WTC11 (cell line): ENCODE results near the gene NPAT. TPM values are rescaled to one million over a fixed set of nuclear protein-coding genes. Genes with fewer than 3 reads are reported as not detected.

Source experiments
- ATAC-seq: fragments of 200-7000 bp; cut with Tn5 transposase; 2 replicates; pipeline ENCODE4 v1.10.0; 2021; ENCODE audit warnings: mild to moderate bottlenecking, moderate library complexity
- CTCF ChIA-PET: fragments of 300-600 bp; sonication (Branson Sonifier 250); formaldehyde crosslinking; loops from one replicate; lab custom pipeline; 2021; ENCODE audit warnings: antibody characterized with exemption; lab: Charles Lee
- POLR2A ChIA-PET: fragments of 350-600 bp; sonication (Branson Sonifier 250); formaldehyde crosslinking; loops from one replicate; lab custom pipeline; 2021; ENCODE audit warnings: antibody characterized with exemption; lab: Charles Lee
- DNase-seq: peaks from one replicate; pipeline ENCODE4 v3.0.0; 2021; ENCODE audit warnings: low spot score
- H3K27ac Mint-ChIP-seq: 2 replicates; pipeline ENCODE4 v1.8.0; 2021; ENCODE audit warnings: mixed read lengths
- H3K27me3 Mint-ChIP-seq: 2 replicates; pipeline ENCODE4 v1.8.0; 2021; ENCODE audit warnings: low read depth, mild to moderate bottlenecking, moderate library complexity, mixed read lengths
- H3K36me3 Mint-ChIP-seq: 2 replicates; pipeline ENCODE4 v1.8.0; 2021; ENCODE audit warnings: mixed read lengths
- H3K4me1 Mint-ChIP-seq: 2 replicates; pipeline ENCODE4 v1.8.0; 2022; ENCODE audit warnings: mixed read lengths
- H3K4me3 Mint-ChIP-seq: 2 replicates; pipeline ENCODE4 v1.8.0; 2021; ENCODE audit warnings: mild to moderate bottlenecking, moderate library complexity, mixed read lengths
- H3K9me3 Mint-ChIP-seq: 2 replicates; pipeline ENCODE4 v1.8.0; 2021; ENCODE audit warnings: mixed read lengths
- ATF1 ChIP-seq: sonication (generic); formaldehyde crosslinking; IDR thresholded peaks from 2 replicates; pipeline ENCODE4 v1.8.1; 2023; ENCODE audit warnings: mild to moderate bottlenecking, moderate library complexity, missing genetic modification reagents
- CBFB ChIP-seq: sonication (generic); formaldehyde crosslinking; IDR thresholded peaks from 2 replicates; pipeline ENCODE4 v1.8.1; 2022; ENCODE audit warnings: mild to moderate bottlenecking, low read depth, missing genetic modification reagents
- CREB1 ChIP-seq: sonication (generic); formaldehyde crosslinking; IDR thresholded peaks from 2 replicates; pipeline ENCODE4 v1.8.0; 2023; ENCODE audit warnings: mild to moderate bottlenecking, missing genetic modification reagents
- IRF2 ChIP-seq: sonication (generic); formaldehyde crosslinking; IDR thresholded peaks from 2 replicates; pipeline ENCODE4 v1.8.0; 2022; ENCODE audit warnings: low read depth, missing genetic modification reagents, borderline replicate concordance
- RELA ChIP-seq: sonication (generic); formaldehyde crosslinking; IDR thresholded peaks from 2 replicates; pipeline ENCODE4 v1.8.1; 2022; ENCODE audit warnings: missing genetic modification reagents, mild to moderate bottlenecking, borderline replicate concordance
- SOX15 ChIP-seq: fragments of 250-450 bp; sonication (Bioruptor Pico); IDR thresholded peaks from 2 replicates; pipeline ENCODE4 v1.9.0; 2021; ENCODE audit warnings: mild to moderate bottlenecking
- total RNA-seq: library from RNA; stranded (reverse); gene quantifications from 3 replicates; pipeline ENCODE4 v1.2.3, GENCODE V29; 2021
- TF ChIP-seq, protein P1 (sequence below): fragments of 250-450 bp; sonication (Bioruptor Pico); conservative IDR thresholded peaks from 2 replicates; pipeline ENCODE4 v1.9.0; 2021; ENCODE audit warnings: mild to moderate bottlenecking
- TF ChIP-seq, protein P2 (sequence below): sonication (generic); formaldehyde crosslinking; IDR thresholded peaks from 2 replicates; pipeline ENCODE4 v1.8.1; 2023; ENCODE audit warnings: mild to moderate bottlenecking, missing genetic modification reagents
- TF ChIP-seq, protein P3 (sequence below): sonication (generic); formaldehyde crosslinking; IDR thresholded peaks from 2 replicates; pipeline ENCODE4 v1.8.0; 2022; ENCODE audit warnings: mild to moderate bottlenecking, missing genetic modification reagents
- TF ChIP-seq, protein P4 (sequence below): sonication (generic); formaldehyde crosslinking; IDR thresholded peaks from 2 replicates; pipeline ENCODE4 v1.8.1; 2022; ENCODE audit warnings: mild to moderate bottlenecking, moderate library complexity, missing genetic modification reagents
- TF ChIP-seq, protein P5 (sequence below): fragments of 250-450 bp; sonication (Bioruptor Pico); IDR thresholded peaks from 2 replicates; pipeline ENCODE4 v2.1.2; 2022; ENCODE audit warnings: mild to moderate bottlenecking, moderate library complexity
- TF ChIP-seq, protein P6 (sequence below): sonication (generic); formaldehyde crosslinking; IDR thresholded peaks from 2 replicates; pipeline ENCODE4 v1.8.0; 2023; ENCODE audit warnings: missing genetic modification reagents, mild to moderate bottlenecking, borderline replicate concordance
- TF ChIP-seq, protein P7 (sequence below): sonication (generic); formaldehyde crosslinking; IDR thresholded peaks from 2 replicates; pipeline ENCODE4 v1.8.1; 2023; ENCODE audit warnings: mild to moderate bottlenecking, missing genetic modification reagents, moderate library complexity
- TF ChIP-seq, protein P8 (sequence below): sonication (generic); formaldehyde crosslinking; conservative IDR thresholded peaks from 2 replicates; pipeline ENCODE4 v1.8.1; 2022; ENCODE audit warnings: mild to moderate bottlenecking, missing genetic modification reagents

The NPAT gene
- total RNA-seq, 1 experiment from 2014 or later = 17.2 TPM

DNA sequence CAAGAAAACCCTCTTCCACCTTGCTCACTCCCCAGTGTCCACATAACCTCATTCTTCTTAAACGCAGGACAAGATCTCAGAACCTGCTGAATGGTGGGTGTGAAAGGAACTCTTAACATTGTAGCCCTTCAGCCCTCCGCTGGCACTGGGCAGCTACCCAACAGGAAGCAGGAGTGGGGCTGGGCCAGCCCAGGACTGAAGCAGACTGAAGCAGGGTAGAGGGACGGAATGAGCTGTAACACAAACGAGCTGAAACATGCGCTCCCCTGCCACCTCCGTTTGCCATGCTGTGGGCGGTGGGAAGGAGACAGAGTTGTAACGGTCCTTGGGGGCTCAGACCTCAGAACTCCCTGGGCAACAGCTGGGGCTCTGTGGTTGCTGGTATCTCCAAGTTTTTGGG, 23.6 kb downstream of the NPAT start (continued):
- TF ChIP-seq, protein P1, sequence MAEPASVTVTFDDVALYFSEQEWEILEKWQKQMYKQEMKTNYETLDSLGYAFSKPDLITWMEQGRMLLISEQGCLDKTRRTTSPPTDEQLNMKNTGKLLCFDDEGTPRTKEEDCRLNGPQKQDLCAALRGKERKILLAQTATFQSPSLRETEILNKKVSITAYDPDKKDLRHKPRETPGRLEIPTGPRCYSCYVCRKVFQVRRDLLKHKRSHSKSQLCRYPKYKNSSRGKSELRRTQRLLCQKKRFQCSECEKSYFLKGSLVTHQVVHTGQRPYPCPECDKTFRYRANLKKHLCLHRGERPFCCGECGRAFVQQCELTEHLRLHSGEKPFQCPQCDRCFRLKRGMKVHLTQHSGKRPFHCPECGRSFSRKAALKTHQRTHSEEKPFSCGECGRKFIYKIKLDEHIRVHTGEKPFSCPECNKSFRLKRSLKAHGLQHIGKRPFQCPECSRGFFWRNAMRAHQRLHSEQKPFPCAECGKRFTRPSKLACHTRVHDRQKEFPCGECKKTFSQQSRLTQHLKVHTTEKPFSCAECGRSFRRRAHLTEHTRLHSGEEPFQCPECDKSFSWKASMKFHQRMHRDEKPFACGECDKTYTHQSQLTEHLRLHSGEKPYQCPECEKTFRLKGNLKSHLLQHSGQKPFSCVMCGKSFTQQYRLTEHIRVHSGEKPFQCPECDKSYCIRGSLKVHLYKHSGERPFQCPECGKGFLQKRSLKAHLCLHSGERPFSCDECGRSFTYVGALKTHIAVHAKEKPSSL = no peak
- TF ChIP-seq, protein P2, sequence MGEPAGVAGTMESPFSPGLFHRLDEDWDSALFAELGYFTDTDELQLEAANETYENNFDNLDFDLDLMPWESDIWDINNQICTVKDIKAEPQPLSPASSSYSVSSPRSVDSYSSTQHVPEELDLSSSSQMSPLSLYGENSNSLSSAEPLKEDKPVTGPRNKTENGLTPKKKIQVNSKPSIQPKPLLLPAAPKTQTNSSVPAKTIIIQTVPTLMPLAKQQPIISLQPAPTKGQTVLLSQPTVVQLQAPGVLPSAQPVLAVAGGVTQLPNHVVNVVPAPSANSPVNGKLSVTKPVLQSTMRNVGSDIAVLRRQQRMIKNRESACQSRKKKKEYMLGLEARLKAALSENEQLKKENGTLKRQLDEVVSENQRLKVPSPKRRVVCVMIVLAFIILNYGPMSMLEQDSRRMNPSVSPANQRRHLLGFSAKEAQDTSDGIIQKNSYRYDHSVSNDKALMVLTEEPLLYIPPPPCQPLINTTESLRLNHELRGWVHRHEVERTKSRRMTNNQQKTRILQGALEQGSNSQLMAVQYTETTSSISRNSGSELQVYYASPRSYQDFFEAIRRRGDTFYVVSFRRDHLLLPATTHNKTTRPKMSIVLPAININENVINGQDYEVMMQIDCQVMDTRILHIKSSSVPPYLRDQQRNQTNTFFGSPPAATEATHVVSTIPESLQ (CRISPR knock-in tag) = no peak
- TF ChIP-seq, protein P3, sequence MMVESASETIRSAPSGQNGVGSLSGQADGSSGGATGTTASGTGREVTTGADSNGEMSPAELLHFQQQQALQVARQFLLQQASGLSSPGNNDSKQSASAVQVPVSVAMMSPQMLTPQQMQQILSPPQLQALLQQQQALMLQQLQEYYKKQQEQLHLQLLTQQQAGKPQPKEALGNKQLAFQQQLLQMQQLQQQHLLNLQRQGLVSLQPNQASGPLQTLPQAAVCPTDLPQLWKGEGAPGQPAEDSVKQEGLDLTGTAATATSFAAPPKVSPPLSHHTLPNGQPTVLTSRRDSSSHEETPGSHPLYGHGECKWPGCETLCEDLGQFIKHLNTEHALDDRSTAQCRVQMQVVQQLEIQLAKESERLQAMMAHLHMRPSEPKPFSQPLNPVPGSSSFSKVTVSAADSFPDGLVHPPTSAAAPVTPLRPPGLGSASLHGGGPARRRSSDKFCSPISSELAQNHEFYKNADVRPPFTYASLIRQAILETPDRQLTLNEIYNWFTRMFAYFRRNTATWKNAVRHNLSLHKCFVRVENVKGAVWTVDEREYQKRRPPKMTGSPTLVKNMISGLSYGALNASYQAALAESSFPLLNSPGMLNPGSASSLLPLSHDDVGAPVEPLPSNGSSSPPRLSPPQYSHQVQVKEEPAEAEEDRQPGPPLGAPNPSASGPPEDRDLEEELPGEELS (CRISPR knock-in tag) = no peak
- TF ChIP-seq IRF2 (CRISPR knock-in tag) (no peak), ATF1 (CRISPR knock-in tag) (no peak), CREB1 (CRISPR knock-in tag) (no peak)

DNA sequence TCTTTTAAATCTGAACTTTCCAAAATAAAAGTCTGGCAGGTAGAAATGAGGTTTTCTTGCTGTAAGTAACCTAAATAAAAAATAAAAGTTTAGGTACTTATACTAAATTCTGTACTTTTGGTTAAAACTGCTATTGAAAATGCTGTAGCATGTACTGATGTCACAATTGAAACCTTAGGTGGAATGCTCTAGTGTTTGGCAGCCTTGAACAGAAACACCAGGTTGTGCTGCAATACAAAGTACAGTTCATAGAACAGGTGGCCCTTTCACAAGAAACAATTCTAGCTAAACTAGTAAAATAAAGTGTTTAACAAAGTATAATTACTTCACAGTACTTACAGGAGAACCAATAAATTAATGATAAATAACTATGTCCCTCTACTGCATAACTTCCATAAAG, 25.1 kb downstream of the NPAT start:
- ATAC-seq (no peak), DNase-seq (no peak)
- Mint-ChIP-seq H3K27ac (no peak overlapping the region), H3K27me3 (no peaks in the 10 kb centered on the region), H3K36me3 (peaks cover 37% of the 10 kb centered on the region), H3K4me1 (peaks cover 21% of the 10 kb centered on the region), H3K9me3 (no peaks in the 10 kb centered on the region), H3K4me3 (no peak overlapping the region)
- ChIA-PET CTCF (no interaction called here), POLR2A (no interaction called here)
- TF ChIP-seq, protein P4, sequence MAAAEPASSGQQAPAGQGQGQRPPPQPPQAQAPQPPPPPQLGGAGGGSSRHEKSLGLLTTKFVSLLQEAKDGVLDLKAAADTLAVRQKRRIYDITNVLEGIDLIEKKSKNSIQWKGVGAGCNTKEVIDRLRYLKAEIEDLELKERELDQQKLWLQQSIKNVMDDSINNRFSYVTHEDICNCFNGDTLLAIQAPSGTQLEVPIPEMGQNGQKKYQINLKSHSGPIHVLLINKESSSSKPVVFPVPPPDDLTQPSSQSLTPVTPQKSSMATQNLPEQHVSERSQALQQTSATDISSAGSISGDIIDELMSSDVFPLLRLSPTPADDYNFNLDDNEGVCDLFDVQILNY (CRISPR knock-in tag) = no peak
- TF ChIP-seq, protein P5, sequence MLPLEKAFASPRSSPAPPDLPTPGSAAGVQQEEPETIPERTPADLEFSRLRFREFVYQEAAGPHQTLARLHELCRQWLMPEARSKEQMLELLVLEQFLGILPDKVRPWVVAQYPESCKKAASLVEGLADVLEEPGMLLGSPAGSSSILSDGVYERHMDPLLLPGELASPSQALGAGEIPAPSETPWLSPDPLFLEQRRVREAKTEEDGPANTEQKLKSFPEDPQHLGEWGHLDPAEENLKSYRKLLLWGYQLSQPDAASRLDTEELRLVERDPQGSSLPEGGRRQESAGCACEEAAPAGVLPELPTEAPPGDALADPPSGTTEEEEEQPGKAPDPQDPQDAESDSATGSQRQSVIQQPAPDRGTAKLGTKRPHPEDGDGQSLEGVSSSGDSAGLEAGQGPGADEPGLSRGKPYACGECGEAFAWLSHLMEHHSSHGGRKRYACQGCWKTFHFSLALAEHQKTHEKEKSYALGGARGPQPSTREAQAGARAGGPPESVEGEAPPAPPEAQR (CRISPR knock-in tag) = no peak
- TF ChIP-seq, protein P6, sequence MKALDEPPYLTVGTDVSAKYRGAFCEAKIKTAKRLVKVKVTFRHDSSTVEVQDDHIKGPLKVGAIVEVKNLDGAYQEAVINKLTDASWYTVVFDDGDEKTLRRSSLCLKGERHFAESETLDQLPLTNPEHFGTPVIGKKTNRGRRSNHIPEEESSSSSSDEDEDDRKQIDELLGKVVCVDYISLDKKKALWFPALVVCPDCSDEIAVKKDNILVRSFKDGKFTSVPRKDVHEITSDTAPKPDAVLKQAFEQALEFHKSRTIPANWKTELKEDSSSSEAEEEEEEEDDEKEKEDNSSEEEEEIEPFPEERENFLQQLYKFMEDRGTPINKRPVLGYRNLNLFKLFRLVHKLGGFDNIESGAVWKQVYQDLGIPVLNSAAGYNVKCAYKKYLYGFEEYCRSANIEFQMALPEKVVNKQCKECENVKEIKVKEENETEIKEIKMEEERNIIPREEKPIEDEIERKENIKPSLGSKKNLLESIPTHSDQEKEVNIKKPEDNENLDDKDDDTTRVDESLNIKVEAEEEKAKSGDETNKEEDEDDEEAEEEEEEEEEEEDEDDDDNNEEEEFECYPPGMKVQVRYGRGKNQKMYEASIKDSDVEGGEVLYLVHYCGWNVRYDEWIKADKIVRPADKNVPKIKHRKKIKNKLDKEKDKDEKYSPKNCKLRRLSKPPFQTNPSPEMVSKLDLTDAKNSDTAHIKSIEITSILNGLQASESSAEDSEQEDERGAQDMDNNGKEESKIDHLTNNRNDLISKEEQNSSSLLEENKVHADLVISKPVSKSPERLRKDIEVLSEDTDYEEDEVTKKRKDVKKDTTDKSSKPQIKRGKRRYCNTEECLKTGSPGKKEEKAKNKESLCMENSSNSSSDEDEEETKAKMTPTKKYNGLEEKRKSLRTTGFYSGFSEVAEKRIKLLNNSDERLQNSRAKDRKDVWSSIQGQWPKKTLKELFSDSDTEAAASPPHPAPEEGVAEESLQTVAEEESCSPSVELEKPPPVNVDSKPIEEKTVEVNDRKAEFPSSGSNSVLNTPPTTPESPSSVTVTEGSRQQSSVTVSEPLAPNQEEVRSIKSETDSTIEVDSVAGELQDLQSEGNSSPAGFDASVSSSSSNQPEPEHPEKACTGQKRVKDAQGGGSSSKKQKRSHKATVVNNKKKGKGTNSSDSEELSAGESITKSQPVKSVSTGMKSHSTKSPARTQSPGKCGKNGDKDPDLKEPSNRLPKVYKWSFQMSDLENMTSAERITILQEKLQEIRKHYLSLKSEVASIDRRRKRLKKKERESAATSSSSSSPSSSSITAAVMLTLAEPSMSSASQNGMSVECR (CRISPR knock-in tag) = no peak
- no peak for TF ChIP-seq RELA
- TF ChIP-seq, protein P7, sequence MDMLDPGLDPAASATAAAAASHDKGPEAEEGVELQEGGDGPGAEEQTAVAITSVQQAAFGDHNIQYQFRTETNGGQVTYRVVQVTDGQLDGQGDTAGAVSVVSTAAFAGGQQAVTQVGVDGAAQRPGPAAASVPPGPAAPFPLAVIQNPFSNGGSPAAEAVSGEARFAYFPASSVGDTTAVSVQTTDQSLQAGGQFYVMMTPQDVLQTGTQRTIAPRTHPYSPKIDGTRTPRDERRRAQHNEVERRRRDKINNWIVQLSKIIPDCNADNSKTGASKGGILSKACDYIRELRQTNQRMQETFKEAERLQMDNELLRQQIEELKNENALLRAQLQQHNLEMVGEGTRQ (CRISPR knock-in tag) = no peak
- TF ChIP-seq, protein P8, sequence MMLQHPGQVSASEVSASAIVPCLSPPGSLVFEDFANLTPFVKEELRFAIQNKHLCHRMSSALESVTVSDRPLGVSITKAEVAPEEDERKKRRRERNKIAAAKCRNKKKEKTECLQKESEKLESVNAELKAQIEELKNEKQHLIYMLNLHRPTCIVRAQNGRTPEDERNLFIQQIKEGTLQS (CRISPR knock-in tag) = no peak
- TF ChIP-seq SOX15 (CRISPR knock-in tag) = no peak
- TF ChIP-seq, protein P1 = no peak
- TF ChIP-seq, protein P2 (CRISPR knock-in tag) = no peak
- TF ChIP-seq CBFB (CRISPR knock-in tag) = no peak
